ACHN (cell line): ENCODE measurements around the gene OR2B2.
A peak's percentile ranks its signal among the peaks of the same experiment; 100 is the strongest.
"Not testable (repeated sequence)": the region's sequence is repeated elsewhere in the genome, so short reads cannot be mapped to it uniquely, and the experiment has no call there.

Source experiments
- DNase-seq: peaks from one replicate; pipeline ENCODE4 v3.0.0-alpha.2; 2015
- in situ Hi-C: cut with HindIII; loops from 2 replicates; pipeline ENCODE4 v1.10.0; 2017; ENCODE audit warnings: low sequenced_read_pairs, low pct_ligation_motif_present, low pct_unique_long_range_greater_than_20kb

OR2B2 gene

GRCh38 chr6:27911956-27912446, at the start of gene OR2B2:
Gene OR2B2 (minus strand): TSS chr6:27912396. CDS start chr6:27912319, 77 bp downstream.
- in situ Hi-C loops = no loop called here
- DNase-seq = no peak

- in situ Hi-C loops = no loop called here
- no peak for DNase-seq
Observed at GRCh38 chr6:27957516-27957915, 45.3 kb upstream of the OR2B2 start.

- DNase-seq = no peak
- in situ Hi-C loops = no loop called here
Observed at GRCh38 chr6:27956941-27957340, 44.7 kb upstream of the OR2B2 start, which contains the start of gene OR2B6. Gene OR2B6 (plus strand): TSS chr6:27957241. CDS start chr6:27957241, 0 bp downstream.

GRCh38 chr6:27951040-27951439, 38.8 kb upstream of the OR2B2 start:
- in situ Hi-C loops = no loop called here
- DNase-seq = no peak

GRCh38 chr6:27948237-27948636, 36.0 kb upstream of the OR2B2 start:
- DNase-seq = no peak
- in situ Hi-C loops = no loop called here

- in situ Hi-C loops, DNase-seq: not testable (repeated sequence)
Observed at GRCh38 chr6:27943072-27943471, 30.9 kb upstream of the OR2B2 start.

- DNase-seq = no peak
Observed at GRCh38 chr6:27940766-27941165, 28.6 kb upstream of the OR2B2 start.

GRCh38 chr6:27931209-27931608, 19.0 kb upstream of the OR2B2 start:
- in situ Hi-C loops = no loop called here
- DNase-seq = no peak

More at GRCh38 chr6:27940766-27941165, 28.6 kb upstream of the OR2B2 start:
- in situ Hi-C loops = no loop called here

- in situ Hi-C loops, DNase-seq: not testable (repeated sequence)
Observed at GRCh38 chr6:27929930-27930329, 17.7 kb upstream of the OR2B2 start.

- in situ Hi-C loops = not testable (repeated sequence)
Observed at GRCh38 chr6:27928041-27928440, 15.8 kb upstream of the OR2B2 start.

GRCh38 chr6:27924179-27924578, 12.0 kb upstream of the OR2B2 start:
- no peak for DNase-seq
- in situ Hi-C loops = no loop called here

More at GRCh38 chr6:27928041-27928440, 15.8 kb upstream of the OR2B2 start:
- DNase-seq = not testable (repeated sequence)

GRCh38 chr6:27922949-27923348, 10.8 kb upstream of the OR2B2 start:
- DNase-seq = no peak
- in situ Hi-C loops = no loop called here

- DNase-seq = no peak
- in situ Hi-C loops = no loop called here
Observed at GRCh38 chr6:27908017-27908416, 4.2 kb downstream of the OR2B2 start.

GRCh38 chr6:27902335-27903314, 9.6 kb downstream of the OR2B2 start:
- peak; percentile 75 for DNase-seq
- in situ Hi-C loops = no loop called here

- in situ Hi-C loops = no loop called here
- DNase-seq = no peak
Observed at GRCh38 chr6:27901801-27902200, 10.4 kb downstream of the OR2B2 start.

GRCh38 chr6:27900197-27900596, 12.0 kb downstream of the OR2B2 start:
- DNase-seq, in situ Hi-C loops: not testable (repeated sequence)

GRCh38 chr6:27899543-27899942, 12.7 kb downstream of the OR2B2 start:
- in situ Hi-C loops = no loop called here
- no peak for DNase-seq

- in situ Hi-C loops = no loop called here
- no peak for DNase-seq
Observed at GRCh38 chr6:27897580-27898206, 14.5 kb downstream of the OR2B2 start.

- in situ Hi-C loops = no loop called here
- no peak for DNase-seq
Observed at GRCh38 chr6:27896398-27896796, 15.8 kb downstream of the OR2B2 start.
